Measurements from ENCODE around the gene ATP6AP1. TPM values are rescaled to one million over a fixed set of nuclear protein-coding genes. Genes with fewer than 3 reads are reported as not detected.

The ATP6AP1 gene
- total and polyA plus RNA-seq, 10 donors: 34.2 to 127 (median 82.0) TPM

DNA sequence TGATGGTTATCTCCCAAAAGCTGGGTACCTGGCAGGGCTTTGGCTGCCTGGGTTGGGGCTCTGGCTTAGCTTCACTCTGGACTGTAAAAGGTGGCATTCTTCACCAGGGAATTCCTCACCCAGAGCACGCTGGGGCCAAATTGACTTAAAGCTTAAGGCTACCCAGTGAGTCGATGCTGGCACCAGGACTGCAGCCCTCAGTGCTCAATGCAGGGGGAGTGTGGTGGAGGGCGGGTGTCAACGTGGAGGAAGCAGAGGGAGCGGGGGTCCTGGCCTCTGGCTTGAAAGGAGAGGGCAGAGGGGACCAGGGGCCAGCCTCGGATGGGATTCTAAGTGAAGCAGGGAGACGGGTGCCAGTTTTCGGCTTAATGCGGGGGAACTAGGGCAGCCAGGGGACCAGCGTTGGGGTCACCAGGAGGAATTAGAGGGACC lies 15.0 kb downstream of the ATP6AP1 start:
- WGBS, 5 donors: 9 to 55% (median 20%) methylated on average over 6 to 10 of the region's 10 CpGs
- Histone ChIP-seq H3K36me3 (peaks cover 0 to 77% (median 19%) of the 10 kb centered on the region in 6 donors), H3K4me1 (peaks cover 8 to 65% (median 25%) of the 10 kb centered on the region in 6 donors), H3K9me3 (no peaks in the 10 kb centered on the region), H3K27me3 (replicated peaks in 1 of 7) (peaks cover 0 to 6% (median 0%) of the 10 kb centered on the region in 7 donors), H3K27ac (peak overlapping the region; percentile 46 to 91 (median 78)), H3K4me3 (peak overlapping the region in 3 of 8 donors; percentile 51 to 78 (median 62))
- TF ChIP-seq POLR2A (IDR thresholded peaks at IDR 0.05) (no peak), POLR2AphosphoS5 (IDR thresholded peaks at IDR 0.05) (no peak)
- TF ChIP-seq, protein P1, sequence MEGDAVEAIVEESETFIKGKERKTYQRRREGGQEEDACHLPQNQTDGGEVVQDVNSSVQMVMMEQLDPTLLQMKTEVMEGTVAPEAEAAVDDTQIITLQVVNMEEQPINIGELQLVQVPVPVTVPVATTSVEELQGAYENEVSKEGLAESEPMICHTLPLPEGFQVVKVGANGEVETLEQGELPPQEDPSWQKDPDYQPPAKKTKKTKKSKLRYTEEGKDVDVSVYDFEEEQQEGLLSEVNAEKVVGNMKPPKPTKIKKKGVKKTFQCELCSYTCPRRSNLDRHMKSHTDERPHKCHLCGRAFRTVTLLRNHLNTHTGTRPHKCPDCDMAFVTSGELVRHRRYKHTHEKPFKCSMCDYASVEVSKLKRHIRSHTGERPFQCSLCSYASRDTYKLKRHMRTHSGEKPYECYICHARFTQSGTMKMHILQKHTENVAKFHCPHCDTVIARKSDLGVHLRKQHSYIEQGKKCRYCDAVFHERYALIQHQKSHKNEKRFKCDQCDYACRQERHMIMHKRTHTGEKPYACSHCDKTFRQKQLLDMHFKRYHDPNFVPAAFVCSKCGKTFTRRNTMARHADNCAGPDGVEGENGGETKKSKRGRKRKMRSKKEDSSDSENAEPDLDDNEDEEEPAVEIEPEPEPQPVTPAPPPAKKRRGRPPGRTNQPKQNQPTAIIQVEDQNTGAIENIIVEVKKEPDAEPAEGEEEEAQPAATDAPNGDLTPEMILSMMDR (IDR thresholded peaks at IDR 0.05 in 8 of 11, conservative IDR thresholded peaks at IDR 0.05 in 3 of 11): no peak
- intact Hi-C loops (cut with DNase I; ENCODE audit: low total_unique reads): no loop called here
- no peak for DNase-seq

DNA sequence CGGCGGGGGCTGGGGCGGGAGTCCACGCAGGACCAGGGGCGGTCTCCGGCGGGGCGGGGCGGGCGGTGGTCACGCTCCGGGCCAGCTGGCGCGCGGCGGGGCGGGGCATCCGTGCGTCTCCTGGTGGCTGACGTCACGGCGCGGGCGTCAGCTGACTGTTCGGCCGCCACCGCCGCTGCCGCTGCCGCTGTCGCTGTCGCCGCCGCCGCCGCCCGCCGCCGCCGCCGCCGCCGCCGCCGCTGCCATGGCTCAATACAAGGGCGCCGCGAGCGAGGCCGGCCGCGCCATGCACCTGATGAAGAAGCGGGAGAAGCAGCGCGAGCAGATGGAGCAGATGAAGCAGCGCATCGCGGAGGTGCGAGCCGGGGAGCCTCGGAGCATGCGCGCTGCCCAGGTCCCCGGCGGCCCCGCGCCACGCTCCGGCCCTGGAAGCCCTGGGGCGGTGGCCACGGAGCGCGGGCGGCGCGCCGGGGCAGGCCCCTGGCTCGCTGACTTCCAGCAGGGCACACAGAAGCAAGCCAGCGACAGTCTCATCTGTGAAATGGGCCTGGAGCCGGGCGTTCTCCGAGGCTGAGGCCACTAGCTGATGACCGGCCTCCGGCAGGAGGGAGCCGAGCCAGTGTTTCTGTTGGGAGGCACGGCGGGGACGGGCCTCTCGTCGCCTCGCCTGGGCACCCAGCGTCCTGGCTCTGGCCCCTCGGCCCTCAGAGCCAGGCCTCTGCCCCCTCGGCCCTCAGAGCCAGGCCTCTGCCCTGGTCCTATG lies 15.7 kb downstream of the ATP6AP1 start, which contains the start of gene FAM50A:
TSS of gene FAM50A (plus strand) at position 150 of the 763 bp plus-strand sequence. CDS start at position 245, 95 bp downstream.
- H3K27ac ChIP-seq: peak within 1 kb of the TSS; percentile 46 to 91 (median 80)
- TF ChIP-seq POLR2A (IDR thresholded peaks at IDR 0.05) (no peak), POLR2AphosphoS5 (IDR thresholded peaks at IDR 0.05) (peak; percentile 6 to 54 (median 47))
- TF ChIP-seq, protein P1 (IDR thresholded peaks at IDR 0.05 in 8 of 11, conservative IDR thresholded peaks at IDR 0.05 in 3 of 11): peak in 2 of 11 experiments; percentile 18 to 21
- intact Hi-C loops (cut with DNase I; ENCODE audit: low total_unique reads): no loop called here
- H3K9me3 ChIP-seq: no peaks in the 10 kb centered on the region
- peaks cover 0 to 77% (median 26%) of the 10 kb centered on the region in 6 donors for H3K36me3 ChIP-seq
- H3K4me3 ChIP-seq: peak within 1 kb of the TSS; percentile 40 to 78 (median 49)
- WGBS, 5 donors: 1 to 71% (median 31%) methylated on average over 3 to 94 of the region's 94 CpGs
- peaks cover 0 to 6% (median 0%) of the 10 kb centered on the region in 7 donors for H3K27me3 ChIP-seq (replicated peaks in 1 of 7)
- peaks cover 5 to 58% (median 20%) of the 10 kb centered on the region in 6 donors for H3K4me1 ChIP-seq
- peak; percentile 93 for DNase-seq

DNA sequence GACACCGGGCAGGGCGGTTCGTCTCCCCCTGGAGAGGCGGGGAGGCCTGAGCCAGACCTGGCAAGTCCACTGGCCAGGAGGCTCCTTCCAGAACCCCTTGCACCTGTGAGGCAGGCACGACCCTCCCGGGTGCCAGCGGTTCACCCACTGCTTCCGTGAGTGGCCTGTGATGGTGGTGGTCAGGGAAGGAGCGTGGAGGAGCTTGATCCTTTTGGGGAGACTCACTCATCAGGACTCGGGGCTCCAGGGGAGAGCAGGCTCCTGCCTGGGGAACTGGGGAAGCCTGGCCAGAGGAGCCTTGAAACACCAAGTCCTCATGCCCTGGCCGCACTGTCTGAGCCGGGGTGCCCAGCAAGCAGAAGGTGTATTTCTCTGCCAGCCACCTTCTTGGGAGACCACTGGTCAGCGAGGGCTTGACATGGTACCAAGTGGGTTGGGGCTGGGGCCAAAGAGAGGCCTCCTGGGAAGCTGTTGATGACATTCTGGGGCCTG lies 16.3 kb downstream of the ATP6AP1 start:
- H3K4me3 ChIP-seq: peak overlapping the region; percentile 40 to 78 (median 49)
- peak overlapping the region in 6 of 8 donors; percentile 71 to 91 (median 84) for H3K27ac ChIP-seq
- peaks cover 5 to 52% (median 20%) of the 10 kb centered on the region in 6 donors for H3K4me1 ChIP-seq
- H3K36me3 ChIP-seq: peaks cover 0 to 77% (median 29%) of the 10 kb centered on the region in 6 donors
- peak; percentile 79 for DNase-seq
- 76 to 100% (median 79%) methylated on average over 2 to 13 of the region's 13 CpGs for WGBS, 5 donors
- intact Hi-C loops (cut with DNase I; ENCODE audit: low total_unique reads): no loop called here
- peaks cover 0 to 6% (median 0%) of the 10 kb centered on the region in 7 donors for H3K27me3 ChIP-seq (replicated peaks in 1 of 7)
- no peaks in the 10 kb centered on the region for H3K9me3 ChIP-seq
- TF ChIP-seq POLR2A (IDR thresholded peaks at IDR 0.05) (no peak), POLR2AphosphoS5 (IDR thresholded peaks at IDR 0.05) (no peak)
- TF ChIP-seq, protein P1 (IDR thresholded peaks at IDR 0.05 in 8 of 11, conservative IDR thresholded peaks at IDR 0.05 in 3 of 11): no peak

DNA sequence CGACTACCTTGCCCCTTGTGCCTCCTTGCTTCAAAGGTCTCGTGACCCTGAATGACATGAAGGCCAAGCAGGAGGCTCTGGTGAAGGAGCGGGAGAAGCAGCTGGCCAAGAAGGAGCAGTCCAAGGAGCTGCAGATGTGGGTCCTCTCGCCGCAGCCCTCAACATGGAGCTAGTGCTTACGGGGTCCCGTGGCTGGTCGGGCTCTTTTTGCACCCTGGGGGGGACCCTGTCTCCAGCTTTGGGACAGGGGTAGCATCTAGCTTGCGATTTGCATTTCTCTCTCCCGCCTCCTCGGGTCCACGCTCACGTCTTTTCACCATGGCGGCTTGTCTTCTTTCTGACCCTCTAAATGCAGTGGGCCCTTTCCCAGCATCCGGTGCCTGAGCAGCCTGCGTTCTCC lies 17.3 kb downstream of the ATP6AP1 start:
- Histone ChIP-seq H3K36me3 (peaks cover 0 to 77% (median 34%) of the 10 kb centered on the region in 6 donors), H3K9me3 (no peaks in the 10 kb centered on the region)

More for the DNA sequence above, 17.3 kb downstream of the ATP6AP1 start:
- H3K4me3 ChIP-seq: no peak overlapping the region
- TF ChIP-seq POLR2A (IDR thresholded peaks at IDR 0.05): no peak
- no peak for TF ChIP-seq POLR2AphosphoS5 (IDR thresholded peaks at IDR 0.05)
- TF ChIP-seq, protein P1 (IDR thresholded peaks at IDR 0.05 in 8 of 11, conservative IDR thresholded peaks at IDR 0.05 in 3 of 11): no peak
- H3K27me3 ChIP-seq (replicated peaks in 1 of 7): peaks cover 0 to 6% (median 0%) of the 10 kb centered on the region in 7 donors
- WGBS, 5 donors: 90 to 96% (median 95%) methylated on average over 12 to 16 of the region's 16 CpGs
- peak; percentile 66 for DNase-seq
- H3K27ac ChIP-seq: no peak overlapping the region
- intact Hi-C loops (cut with DNase I; ENCODE audit: low total_unique reads): no loop called here
- peaks cover 5 to 42% (median 20%) of the 10 kb centered on the region in 6 donors for H3K4me1 ChIP-seq
